Transverse colon (tissue), 4 donors: ENCODE results near the gene EMILIN2. TPM values are rescaled to one million over a fixed set of nuclear protein-coding genes. Genes with fewer than 3 reads are reported as not detected.

ENCODE experiments used
- DNase-seq: peaks from one replicate; pipeline ENCODE4 v3.0.0-alpha.2; 2019
- H3K27ac ChIP-seq, 4 donors: fragments of 200-600 bp; sonication (generic); 2 replicates each; pipeline ENCODE4 v1.5.1; 2016 to 2018; ENCODE audit warnings: inconsistent platforms in 4 of 4
- H3K27me3 ChIP-seq: fragments of 200-600 bp; sonication (generic); 2 replicates; pipeline ENCODE4 v1.5.1; 2017; ENCODE audit warnings: inconsistent platforms
- H3K36me3 ChIP-seq, 4 donors: fragments of 200-600 bp; sonication (generic); 2 replicates each; pipeline ENCODE4 v1.5.1; 2017 to 2019; ENCODE audit warnings: inconsistent platforms in 4 of 4
- H3K4me1 ChIP-seq, 4 donors: fragments of 200-600 bp; sonication (generic); 2 replicates each; pipeline ENCODE4 v1.5.1; 2017 to 2020; ENCODE audit warnings: inconsistent platforms in 4 of 4
- H3K4me3 ChIP-seq, 4 donors: fragments of 200-600 bp; sonication (generic); 1 replicate in 1 of 4; 2 replicates in 3 of 4; pipeline versions ENCODE4 v1.5.1 to v1.6.1; 2017 to 2019; ENCODE audit warnings: inconsistent platforms in 4 of 4
- H3K9me3 ChIP-seq, 2 donors: fragments of 200-600 bp; sonication (generic); 2 replicates each; pipeline ENCODE4 v1.5.1; 2017 to 2019; ENCODE audit warnings: inconsistent platforms in 2 of 2
- CTCF ChIP-seq, 5 experiments: fragments of 200-600 bp in 3 of 5; fragments of 450-650 bp in 2 of 5; sonication (generic) in 3 of 5; IDR thresholded peaks; 1 replicate in 2 of 5; 2 replicates in 3 of 5; pipeline ENCODE4 v1.5.1; 2016 to 2017; ENCODE audit warnings: antibody characterized with exemption in 5 of 5, inconsistent platforms in 3 of 5, mild to moderate bottlenecking in 2 of 5, moderate library complexity in 1 of 5
- EP300 ChIP-seq: sonication (generic); formaldehyde crosslinking; IDR thresholded peaks from one replicate; pipeline ENCODE4 v1.6.1; 2017; ENCODE audit warnings: antibody characterized with exemption, low read depth
- POLR2A ChIP-seq: fragments of 450-650 bp; IDR thresholded peaks from one replicate; pipeline ENCODE4 v1.6.1; 2016; ENCODE audit warnings: antibody characterized with exemption, mild to moderate bottlenecking, moderate library complexity
- POLR2AphosphoS5 ChIP-seq, 3 donors: sonication (generic); formaldehyde crosslinking; IDR thresholded peaks; one replicate each; pipeline ENCODE4 v1.6.1; 2016; ENCODE audit warnings: antibody characterized with exemption in 3 of 3
- WGBS, 2 donors: methylation state at CpG; one replicate each; pipeline ENCODE4 v1.1.5; 2018; ENCODE audit warnings: low coverage in 1 of 2; 5-methylcytosine and 5-hydroxymethylcytosine counted together
- in situ Hi-C, 4 donors: fragments of 200-750 bp; cut with MboI; loops; one replicate each; pipeline versions ENCODE4 v1.15.0 to v1.15.1; 2017; ENCODE audit warnings: low sequenced_read_pairs in 3 of 4, low pct_ligation_motif_present in 1 of 4, low pct_unique_long_range_greater_than_20kb in 1 of 4
- intact Hi-C: fragments of 100-400 bp; cut with DNase I; formaldehyde crosslinking; loops from one replicate; pipeline ENCODE4 v1.15.1; 2023; ENCODE audit warnings: low total_unique reads
- total RNA-seq, 4 donors: library from RNA; depleted of rRNA; stranded (reverse); fragments of >200 nt; gene quantifications; one replicate each; pipeline ENCODE4 v1.1.0, GENCODE V29; 2016

The EMILIN2 gene
- total RNA-seq, 4 donors from 2014 or later, result 12.0 to 145 (median 56.5) TPM

- no peaks in the 10 kb centered on the region for H3K9me3 ChIP-seq
- in situ Hi-C loops (no loop called here), intact Hi-C loops (no loop called here)
- no peak overlapping the region for H3K4me3 ChIP-seq
- H3K4me1 ChIP-seq, result peaks cover 0 to 20% (median 11%) of the 10 kb centered on the region in 4 donors
- no peak overlapping the region for H3K27ac ChIP-seq
- no peaks in the 10 kb centered on the region for H3K27me3 ChIP-seq
- WGBS, 2 donors, result 85% methylated on average over 7 of the region's 10 CpGs; no CpG with 5 or more reads in 1 of the 2 donors
- no peak for TF ChIP-seq POLR2AphosphoS5 (IDR thresholded peaks at IDR 0.05)
- no peak for TF ChIP-seq POLR2A
- TF ChIP-seq CTCF (IDR thresholded peaks at IDR 0.05), result no peak
- no peak for TF ChIP-seq EP300
- peaks cover 0 to 11% (median 0%) of the 10 kb centered on the region in 4 donors for H3K36me3 ChIP-seq
- DNase-seq, result no peak
Measured at GRCh38 chr18:2910261-2910660, 63.5 kb downstream of the EMILIN2 start.

- WGBS, 2 donors, result 95% methylated on average over 13 of the region's 13 CpGs; no CpG with 5 or more reads in 1 of the 2 donors
- H3K36me3 ChIP-seq, result peaks cover 0 to 11% (median 0%) of the 10 kb centered on the region in 4 donors
- in situ Hi-C loops, result no loop called here
Measured at GRCh38 chr18:2910751-2911425, 64.1 kb downstream of the EMILIN2 start.

DNA sequence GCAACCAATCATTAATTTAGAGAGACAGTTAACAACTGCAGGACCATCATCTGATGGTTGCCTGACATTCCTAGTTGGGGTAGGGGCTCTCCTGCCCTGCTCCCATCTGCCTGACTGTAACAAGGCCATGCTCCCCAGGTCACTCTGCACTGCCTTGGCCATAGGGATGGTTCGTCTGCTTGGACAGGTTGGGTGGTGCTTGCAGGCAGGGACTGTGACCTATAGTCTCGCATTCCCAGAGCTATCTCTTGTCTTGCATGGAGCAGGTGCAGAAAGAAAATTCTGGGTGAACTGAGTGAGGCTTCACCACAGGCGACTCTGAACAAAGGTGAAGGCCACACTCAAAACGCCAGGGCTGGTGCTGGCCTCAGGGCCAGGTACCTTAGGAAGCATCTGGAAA lies 64.7 kb downstream of the EMILIN2 start:
- peaks cover 5 to 15% (median 10%) of the 10 kb centered on the region in 4 donors for H3K4me1 ChIP-seq
- no peaks in the 10 kb centered on the region for H3K27me3 ChIP-seq
- no peak overlapping the region for H3K27ac ChIP-seq
- intact Hi-C loops (no loop called here), in situ Hi-C loops (no loop called here)
- DNase-seq, result no peak
- no peak for TF ChIP-seq EP300
- no peak for TF ChIP-seq POLR2A
- TF ChIP-seq CTCF (IDR thresholded peaks at IDR 0.05), result no peak
- no peak for TF ChIP-seq POLR2AphosphoS5 (IDR thresholded peaks at IDR 0.05)
- no peak overlapping the region for H3K4me3 ChIP-seq
- H3K9me3 ChIP-seq, result no peaks in the 10 kb centered on the region
- H3K36me3 ChIP-seq, result peaks cover 0 to 11% (median 0%) of the 10 kb centered on the region in 4 donors
- WGBS, 2 donors, result 96% methylated on average over 4 of the region's 4 CpGs; no CpG with 5 or more reads in 1 of the 2 donors

More at GRCh38 chr18:2910751-2911425, 64.1 kb downstream of the EMILIN2 start:
- DNase-seq, result no peak
- Histone ChIP-seq H3K27ac (no peak overlapping the region), H3K9me3 (no peaks in the 10 kb centered on the region), H3K4me3 (no peak overlapping the region), H3K4me1 (peaks cover 0 to 17% (median 9%) of the 10 kb centered on the region in 4 donors), H3K27me3 (no peaks in the 10 kb centered on the region)
- intact Hi-C loops, result no loop called here
- no peak for TF ChIP-seq POLR2A
- TF ChIP-seq CTCF (IDR thresholded peaks at IDR 0.05), result no peak
- TF ChIP-seq POLR2AphosphoS5 (IDR thresholded peaks at IDR 0.05), result no peak
- no peak for TF ChIP-seq EP300

DNA sequence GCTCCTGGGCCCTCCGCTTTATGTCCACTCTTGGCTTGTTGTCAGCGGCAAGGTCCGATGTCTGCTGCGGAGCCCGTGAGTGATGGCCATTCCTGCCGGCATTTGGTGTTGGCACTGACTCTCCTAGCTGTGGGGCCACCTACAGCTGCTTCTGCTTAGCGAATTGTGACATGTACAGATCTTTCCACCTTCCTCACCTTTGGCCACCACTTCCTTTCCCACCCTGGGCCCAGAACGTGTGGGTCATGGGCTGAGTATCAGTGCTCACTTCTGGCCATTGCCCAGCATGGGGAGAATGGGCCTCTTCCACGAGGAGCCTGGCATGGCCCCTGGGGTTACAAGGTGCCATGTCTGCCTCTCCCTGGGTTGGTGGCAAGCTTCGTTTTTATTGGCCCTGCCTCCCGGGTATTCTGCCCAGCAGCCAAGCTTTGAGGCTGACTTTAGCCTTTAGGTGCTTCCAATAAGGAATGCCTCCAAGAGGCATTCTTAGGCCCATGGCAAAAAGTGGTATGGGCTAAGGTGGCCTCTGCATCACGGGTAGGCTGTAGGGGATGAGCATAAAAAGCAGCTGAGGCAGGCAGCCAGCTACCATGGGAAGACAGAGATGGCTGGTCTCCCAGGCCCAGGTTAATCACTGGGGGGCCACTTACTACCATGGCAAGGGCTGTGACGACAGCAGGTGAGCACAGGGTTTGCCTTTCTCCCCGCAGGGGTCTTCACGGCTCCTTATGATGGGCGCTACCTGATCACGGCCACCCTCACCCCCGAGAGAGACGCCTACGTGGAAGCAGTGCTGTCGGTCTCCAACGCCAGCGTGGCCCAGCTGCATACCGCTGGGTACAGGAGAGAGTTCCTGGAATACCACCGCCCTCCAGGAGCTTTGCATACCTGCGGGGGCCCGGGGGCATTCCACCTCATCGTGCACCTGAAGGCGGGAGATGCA lies 65.8 kb downstream of the EMILIN2 start:
- in situ Hi-C loops, result no loop called here
- TF ChIP-seq EP300 (no peak), CTCF (IDR thresholded peaks at IDR 0.05) (no peak), POLR2A (no peak), POLR2AphosphoS5 (IDR thresholded peaks at IDR 0.05) (no peak)
- peaks cover 10 to 18% (median 13%) of the 10 kb centered on the region in 4 donors for H3K4me1 ChIP-seq
- intact Hi-C loops, result no loop called here
- no peak for DNase-seq
- 83 to 93% methylated on average over 2 to 29 of the region's 29 CpGs for WGBS, 2 donors
- H3K27ac ChIP-seq, result no peak overlapping the region
- peaks cover 0 to 11% (median 0%) of the 10 kb centered on the region in 4 donors for H3K36me3 ChIP-seq
- no peaks in the 10 kb centered on the region for H3K9me3 ChIP-seq
- H3K27me3 ChIP-seq, result no peaks in the 10 kb centered on the region
- no peak overlapping the region for H3K4me3 ChIP-seq
